AG09309 (cell line): ENCODE data around the gene CCDC85A.

ENCODE experiments used
- DNase-seq: peaks from one replicate; pipeline ENCODE4 v3.0.0-alpha.2; 2010; ENCODE audit warnings: low read depth
- H3K4me3 ChIP-seq: 2 replicates; pipeline ENCODE4 v1.5.1; 2011; ENCODE audit warnings: mild to moderate bottlenecking, low read depth, low read length, moderate library complexity; ENCODE audit not compliant: control insufficient read depth
- TF ChIP-seq, protein P1 (sequence below): IDR thresholded peaks from 2 replicates; pipeline ENCODE4 v1.5.1; 2011; ENCODE audit warnings: mild to moderate bottlenecking, low read depth, low read length, inconsistent platforms; ENCODE audit not compliant: insufficient read depth, control insufficient read depth; ENCODE audit errors: missing control alignments

The CCDC85A gene

DNA sequence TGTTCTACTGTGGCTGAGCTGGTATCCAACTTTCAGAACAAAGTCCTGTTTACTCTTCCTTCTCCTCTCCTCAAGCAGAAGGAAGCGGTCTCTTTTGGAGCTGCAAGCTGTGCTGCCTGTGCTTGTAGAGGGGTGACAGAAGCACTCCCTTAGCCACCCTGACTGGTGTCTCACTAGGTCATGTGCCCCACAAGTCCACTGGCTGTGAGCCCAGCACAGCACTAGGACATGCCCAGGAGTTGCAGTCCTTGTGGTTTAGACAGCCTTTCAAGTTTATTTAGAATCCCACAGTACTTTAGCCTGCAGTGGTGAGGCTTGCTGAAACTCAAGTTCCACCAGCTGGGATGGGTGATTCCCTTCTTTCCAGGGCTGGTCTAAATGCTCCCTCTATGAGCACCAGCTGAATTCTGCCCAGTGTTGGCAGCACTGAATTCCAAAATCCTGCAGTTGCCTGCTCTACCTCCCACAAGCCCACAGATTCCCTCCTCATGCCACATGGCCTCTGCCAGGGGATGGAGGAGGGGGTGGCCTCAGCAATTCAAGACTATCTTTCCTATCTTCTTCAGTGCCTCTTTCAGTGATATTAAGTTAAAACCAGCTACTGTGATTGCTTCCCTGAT is 61.2 kb downstream of the CCDC85A start:
- TF ChIP-seq, protein P1, sequence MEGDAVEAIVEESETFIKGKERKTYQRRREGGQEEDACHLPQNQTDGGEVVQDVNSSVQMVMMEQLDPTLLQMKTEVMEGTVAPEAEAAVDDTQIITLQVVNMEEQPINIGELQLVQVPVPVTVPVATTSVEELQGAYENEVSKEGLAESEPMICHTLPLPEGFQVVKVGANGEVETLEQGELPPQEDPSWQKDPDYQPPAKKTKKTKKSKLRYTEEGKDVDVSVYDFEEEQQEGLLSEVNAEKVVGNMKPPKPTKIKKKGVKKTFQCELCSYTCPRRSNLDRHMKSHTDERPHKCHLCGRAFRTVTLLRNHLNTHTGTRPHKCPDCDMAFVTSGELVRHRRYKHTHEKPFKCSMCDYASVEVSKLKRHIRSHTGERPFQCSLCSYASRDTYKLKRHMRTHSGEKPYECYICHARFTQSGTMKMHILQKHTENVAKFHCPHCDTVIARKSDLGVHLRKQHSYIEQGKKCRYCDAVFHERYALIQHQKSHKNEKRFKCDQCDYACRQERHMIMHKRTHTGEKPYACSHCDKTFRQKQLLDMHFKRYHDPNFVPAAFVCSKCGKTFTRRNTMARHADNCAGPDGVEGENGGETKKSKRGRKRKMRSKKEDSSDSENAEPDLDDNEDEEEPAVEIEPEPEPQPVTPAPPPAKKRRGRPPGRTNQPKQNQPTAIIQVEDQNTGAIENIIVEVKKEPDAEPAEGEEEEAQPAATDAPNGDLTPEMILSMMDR, result no peak
- no peak overlapping the region for H3K4me3 ChIP-seq
- no peak for DNase-seq

DNA sequence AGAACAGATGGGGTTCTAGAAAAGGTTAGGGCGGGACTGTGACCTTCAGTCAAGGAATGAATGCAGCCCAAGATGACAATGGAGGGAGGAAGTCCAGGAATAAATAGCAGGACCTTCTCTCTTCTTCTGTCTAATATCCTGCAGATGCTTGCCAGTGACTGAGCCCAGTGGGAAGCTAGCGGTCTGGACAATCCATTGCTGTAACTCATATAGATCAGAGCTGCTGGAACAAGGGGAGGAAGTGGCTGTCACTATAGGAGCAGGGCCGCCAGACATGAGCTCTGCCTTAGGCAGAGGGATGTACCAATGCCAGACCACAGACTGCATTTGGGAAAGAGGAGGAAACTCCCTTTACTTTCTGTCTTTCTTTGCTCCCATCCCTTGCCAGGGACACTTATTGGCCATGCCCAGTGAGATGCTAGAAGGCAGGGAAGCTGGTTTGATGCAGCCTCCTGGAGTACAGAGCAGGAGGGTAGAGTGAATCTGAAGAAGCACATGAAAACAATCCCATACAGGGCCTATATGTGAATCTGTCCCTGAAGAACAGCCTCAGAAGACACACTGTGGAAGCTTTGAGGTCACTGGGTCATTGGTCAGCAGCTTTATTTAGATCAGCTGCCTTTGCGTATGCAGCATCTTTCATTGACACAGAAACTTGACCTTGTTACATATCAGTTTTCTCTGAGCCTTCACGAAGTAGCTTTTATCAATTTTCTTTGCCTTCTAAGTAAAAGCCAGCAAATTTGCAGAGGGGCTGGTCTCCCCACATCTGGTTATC is 65.4 kb downstream of the CCDC85A start:
- no peak for DNase-seq
- TF ChIP-seq, protein P1, result no peak
- no peak overlapping the region for H3K4me3 ChIP-seq

DNA sequence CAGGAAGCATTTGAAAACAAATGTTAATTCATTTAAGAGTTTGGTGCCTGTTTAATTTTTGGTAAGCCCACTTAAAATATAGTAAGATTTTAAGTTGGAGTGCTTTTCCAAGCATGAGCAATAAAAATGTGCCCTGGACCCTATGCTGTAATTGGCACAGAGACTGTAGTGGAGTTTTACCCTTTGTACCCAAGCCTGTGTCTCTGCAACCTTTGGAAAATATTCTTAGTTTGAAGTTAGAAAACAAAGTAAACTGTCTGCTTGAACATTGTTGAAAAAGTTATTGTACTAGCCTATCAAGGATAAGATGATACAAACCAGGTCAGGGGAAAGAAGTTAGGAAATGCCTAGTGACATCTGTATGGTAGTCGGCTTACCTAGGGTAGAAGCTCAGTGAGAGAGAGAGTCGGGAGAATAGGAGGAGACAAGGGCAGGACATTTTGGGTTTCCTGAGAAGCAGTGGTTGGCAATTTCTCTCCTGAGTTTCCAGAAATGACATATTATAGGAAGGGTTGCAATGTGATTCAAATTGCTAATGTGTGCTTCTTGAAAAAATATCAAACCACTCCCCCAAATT is 66.5 kb downstream of the CCDC85A start:
- DNase-seq, result no peak
- H3K4me3 ChIP-seq, result no peak overlapping the region
- TF ChIP-seq, protein P1, result no peak

DNA sequence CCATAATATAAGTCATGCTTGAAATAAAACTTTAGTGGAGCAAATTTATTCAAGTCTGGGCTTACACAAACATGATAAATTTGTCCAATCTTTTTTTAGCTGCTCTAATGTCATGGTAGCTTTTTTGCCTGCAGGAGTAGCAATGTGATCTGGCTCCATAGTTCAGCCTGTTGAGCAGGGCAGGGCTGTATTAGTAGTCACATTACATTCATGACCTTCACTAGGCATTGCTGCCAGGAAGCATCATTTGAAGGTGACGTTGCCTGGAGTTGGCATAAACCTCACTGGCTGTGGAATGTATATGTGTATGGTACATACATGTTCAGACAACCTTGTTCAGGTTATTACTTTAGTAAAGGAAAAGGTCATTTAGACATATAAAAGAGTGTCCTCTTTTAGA is 76.6 kb downstream of the CCDC85A start:
- TF ChIP-seq, protein P1, result no peak
- H3K4me3 ChIP-seq, result no peak overlapping the region
- DNase-seq, result no peak

DNA sequence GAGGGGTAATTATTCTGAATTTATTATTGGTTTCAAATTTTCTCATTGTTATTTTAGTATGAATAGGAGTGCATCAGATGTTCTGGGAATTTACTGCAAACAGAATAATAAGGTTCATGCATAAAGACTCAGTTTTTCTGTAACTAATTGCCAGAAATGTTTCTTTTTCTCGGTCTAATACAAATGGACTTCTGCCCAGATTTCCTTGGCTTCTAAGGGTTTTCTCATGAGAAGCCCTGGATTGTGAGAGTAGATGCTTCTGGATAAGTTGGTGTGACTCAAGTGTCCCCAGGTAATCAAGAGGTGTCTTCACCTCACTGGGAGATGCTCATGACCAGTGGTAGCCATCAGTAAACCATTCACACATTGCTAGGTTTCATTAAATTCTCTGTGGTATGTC is 78.5 kb downstream of the CCDC85A start:
- H3K4me3 ChIP-seq, result no peak overlapping the region
- TF ChIP-seq, protein P1, result no peak
- DNase-seq, result no peak

DNA sequence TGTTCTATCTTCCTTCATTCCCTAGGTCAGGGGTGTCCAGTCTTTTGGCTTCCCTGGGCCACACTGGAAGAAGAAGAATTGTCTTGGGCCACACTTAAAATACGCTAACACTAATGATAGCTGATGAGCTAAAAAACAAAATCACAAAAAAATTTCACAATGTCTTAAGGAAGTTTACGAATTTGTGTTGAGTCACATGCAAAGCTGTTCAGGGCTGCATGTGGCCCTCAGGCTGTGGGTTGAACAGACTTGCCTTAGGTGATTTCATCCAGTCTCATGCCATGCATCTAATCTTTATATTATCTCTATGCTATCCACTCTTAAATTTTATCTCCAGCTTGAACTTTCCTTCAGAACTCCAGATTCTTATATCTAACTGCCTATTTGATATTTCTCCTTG is 80.1 kb downstream of the CCDC85A start:
- TF ChIP-seq, protein P1, result no peak
- DNase-seq, result no peak
- no peak overlapping the region for H3K4me3 ChIP-seq
